ENCODE results near the gene EFHD1. TPM values are rescaled to one million over a fixed set of nuclear protein-coding genes. Genes with fewer than 3 reads are reported as not detected.

EFHD1 gene
- total and polyA plus RNA-seq, 9 of the 15 experiments (the other 6 are each of a cell fraction or from before 2014, with no cell fraction given) = 0.66 to 9.1 (median 2.0) TPM

DNA sequence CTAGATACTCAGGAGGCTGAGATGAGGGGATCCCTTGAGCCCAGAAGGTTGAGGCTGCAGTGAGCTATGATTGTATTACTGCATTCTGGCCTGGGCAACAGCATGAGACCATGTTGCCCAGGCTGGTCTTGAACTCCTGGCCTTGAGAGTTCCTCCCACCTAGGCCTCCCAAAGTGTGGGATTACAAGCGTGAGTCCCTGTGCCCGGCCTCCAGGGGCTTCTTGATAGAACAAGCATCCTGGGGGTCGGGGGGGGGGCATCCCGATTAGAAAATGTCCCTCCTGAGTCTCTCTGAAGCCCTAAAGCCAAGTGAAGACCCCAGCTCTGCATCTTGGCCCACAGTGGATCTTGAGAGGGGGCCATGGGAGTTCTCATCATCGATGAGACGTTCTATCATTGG is 22.3 kb upstream of the EFHD1 start:
- H3K4me2 ChIP-seq (ENCODE audit: insufficient read depth, low read length) = no peak overlapping the region
- H3K27me3 ChIP-seq (ENCODE audit: control insufficient read depth in 2 of 2, insufficient read depth in 2 of 2, low read length in 2 of 2) = no peaks in the 10 kb centered on the region
- TF ChIP-seq, protein P1, sequence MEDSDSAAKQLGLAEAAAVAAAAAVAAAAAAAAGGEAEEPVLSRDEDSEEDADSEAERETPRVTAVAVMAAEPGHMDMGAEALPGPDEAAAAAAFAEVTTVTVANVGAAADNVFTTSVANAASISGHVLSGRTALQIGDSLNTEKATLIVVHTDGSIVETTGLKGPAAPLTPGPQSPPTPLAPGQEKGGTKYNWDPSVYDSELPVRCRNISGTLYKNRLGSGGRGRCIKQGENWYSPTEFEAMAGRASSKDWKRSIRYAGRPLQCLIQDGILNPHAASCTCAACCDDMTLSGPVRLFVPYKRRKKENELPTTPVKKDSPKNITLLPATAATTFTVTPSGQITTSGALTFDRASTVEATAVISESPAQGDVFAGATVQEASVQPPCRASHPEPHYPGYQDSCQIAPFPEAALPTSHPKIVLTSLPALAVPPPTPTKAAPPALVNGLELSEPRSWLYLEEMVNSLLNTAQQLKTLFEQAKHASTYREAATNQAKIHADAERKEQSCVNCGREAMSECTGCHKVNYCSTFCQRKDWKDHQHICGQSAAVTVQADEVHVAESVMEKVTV (CRISPR knock-in tag; IDR thresholded peaks at IDR 0.05) = no peak
- TF ChIP-seq ZNF655 (CRISPR knock-in tag; IDR thresholded peaks at IDR 0.05) (no peak), HDAC2 (IDR thresholded peaks at IDR 0.05) (no peak), KLF10 (CRISPR knock-in tag; IDR thresholded peaks at IDR 0.05) (no peak), ZNF24 (IDR thresholded peaks at IDR 0.05) (no peak)
- TF ChIP-seq, protein P2, sequence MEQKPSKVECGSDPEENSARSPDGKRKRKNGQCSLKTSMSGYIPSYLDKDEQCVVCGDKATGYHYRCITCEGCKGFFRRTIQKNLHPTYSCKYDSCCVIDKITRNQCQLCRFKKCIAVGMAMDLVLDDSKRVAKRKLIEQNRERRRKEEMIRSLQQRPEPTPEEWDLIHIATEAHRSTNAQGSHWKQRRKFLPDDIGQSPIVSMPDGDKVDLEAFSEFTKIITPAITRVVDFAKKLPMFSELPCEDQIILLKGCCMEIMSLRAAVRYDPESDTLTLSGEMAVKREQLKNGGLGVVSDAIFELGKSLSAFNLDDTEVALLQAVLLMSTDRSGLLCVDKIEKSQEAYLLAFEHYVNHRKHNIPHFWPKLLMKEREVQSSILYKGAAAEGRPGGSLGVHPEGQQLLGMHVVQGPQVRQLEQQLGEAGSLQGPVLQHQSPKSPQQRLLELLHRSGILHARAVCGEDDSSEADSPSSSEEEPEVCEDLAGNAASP (IDR thresholded peaks at IDR 0.05) = no peak
- ChIA-PET CTCF (ENCODE audit: low intra/inter-chr PET ratio) (no interaction called here), POLR2A (interaction anchor here (0.7 to 0.8 kb wide), 2 partner anchors 97 to 202 kb away, joined by 3 to 4 read pairs; no protein-coding TSS in a partner anchor)
- no peaks in the 10 kb centered on the region for H4K20me1 ChIP-seq (replicated peaks; ENCODE audit: control insufficient read depth, insufficient read depth, low read length)
- H2AFZ ChIP-seq (ENCODE audit: low read depth, low read length) = no peak overlapping the region
- DNase-seq (ENCODE audit: extremely low read depth in 1 of 4, low spot score in 3 of 4) (no peak), ATAC-seq (no peak), FAIRE-seq (no peak)
- WGBS (ENCODE audit: insufficient coverage, low coverage, missing lambda C conversion rate) = 7% methylated on average over 3 of the region's 6 CpGs
- H3K36me3 ChIP-seq (ENCODE audit: control insufficient read depth, insufficient read depth, low read length) = no peaks in the 10 kb centered on the region
- no peaks in the 10 kb centered on the region for H3K9me3 ChIP-seq (replicated peaks; ENCODE audit: control insufficient read depth, insufficient read depth, low read depth, low read length)
- in situ Hi-C loops (cut with MboI) (loop anchor here (25.0 kb wide), 1 partner anchor 651 kb away; the partner anchor contains the start of gene ATG16L1), intact Hi-C loops (cut with micrococcal nuclease) (no loop called here)
- no peaks in the 10 kb centered on the region for H3K9me1 ChIP-seq (ENCODE audit: control insufficient read depth, insufficient read depth, low read length)
- H3K4me1 ChIP-seq (replicated peaks in 1 of 2; ENCODE audit: control insufficient read depth in 2 of 2, insufficient read depth in 2 of 2, low read length in 2 of 2) = peaks cover 0 to 9% of the 10 kb centered on the region in 2 experiments; a peak in 3 of 5 replicates
- no peak overlapping the region for H3K4me3 ChIP-seq
- no peak overlapping the region for H3K27ac ChIP-seq (ENCODE audit: extremely low read depth, low read depth, low read length)
- H3K79me2 ChIP-seq (ENCODE audit: control insufficient read depth, insufficient read depth, low read length) = no peaks in the 10 kb centered on the region
- BruUV-seq (replicated peaks) = no TSS peak
- no peak overlapping the region for H3K9ac ChIP-seq (ENCODE audit: insufficient read depth in 1 of 2, low read depth in 2 of 2, low read length in 2 of 2)

All from K562 (cell line).